ENCODE results near the gene FA2H.

FA2H gene

DNA sequence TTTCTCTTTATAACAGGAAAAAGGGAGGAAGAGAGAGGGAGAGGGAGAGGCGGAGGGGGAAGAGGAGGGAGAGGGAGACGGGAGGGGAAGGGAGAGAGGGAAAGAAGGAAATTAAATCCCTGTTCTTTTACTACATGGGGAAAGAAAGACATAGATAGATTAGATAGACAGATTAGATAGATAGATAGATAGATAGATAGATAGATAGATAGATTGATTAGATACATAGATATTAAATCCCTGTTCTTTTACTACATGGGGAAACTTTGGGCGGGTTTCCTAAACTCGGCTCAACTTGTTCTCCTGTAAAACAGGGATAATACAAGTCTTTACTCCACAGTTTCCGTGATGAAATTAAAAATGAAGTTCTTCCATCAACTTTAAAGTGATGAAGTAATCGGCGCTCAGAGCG lies 108.6 kb downstream of the FA2H start:
- H3K36me3 ChIP-seq: peaks cover 10 to 29% (median 15%) of the 10 kb centered on the region in 3 donors
- peaks cover 0 to 17% (median 15%) of the 10 kb centered on the region in 4 donors for H3K4me1 ChIP-seq
- TF ChIP-seq CTCF (IDR thresholded peaks at IDR 0.05): no peak
- peak overlapping the region; percentile 70 to 81 for H3K27ac ChIP-seq
- no peaks in the 10 kb centered on the region for H3K9me3 ChIP-seq
- no peak for DNase-seq
- peak overlapping the region; percentile 89 to 97 for H3K4me3 ChIP-seq
- intact Hi-C loops (cut with DNase I; ENCODE audit: low total_unique reads): no loop called here
- H3K27me3 ChIP-seq: no peaks in the 10 kb centered on the region
